ENCODE measurements around the gene SMG5. TPM values are rescaled to one million over a fixed set of nuclear protein-coding genes. Genes with fewer than 3 reads are reported as not detected.
"Not testable (repeated sequence)": the region's sequence is repeated elsewhere in the genome, so short reads cannot be mapped to it uniquely, and the experiment has no call there.

Gene SMG5, protein sequence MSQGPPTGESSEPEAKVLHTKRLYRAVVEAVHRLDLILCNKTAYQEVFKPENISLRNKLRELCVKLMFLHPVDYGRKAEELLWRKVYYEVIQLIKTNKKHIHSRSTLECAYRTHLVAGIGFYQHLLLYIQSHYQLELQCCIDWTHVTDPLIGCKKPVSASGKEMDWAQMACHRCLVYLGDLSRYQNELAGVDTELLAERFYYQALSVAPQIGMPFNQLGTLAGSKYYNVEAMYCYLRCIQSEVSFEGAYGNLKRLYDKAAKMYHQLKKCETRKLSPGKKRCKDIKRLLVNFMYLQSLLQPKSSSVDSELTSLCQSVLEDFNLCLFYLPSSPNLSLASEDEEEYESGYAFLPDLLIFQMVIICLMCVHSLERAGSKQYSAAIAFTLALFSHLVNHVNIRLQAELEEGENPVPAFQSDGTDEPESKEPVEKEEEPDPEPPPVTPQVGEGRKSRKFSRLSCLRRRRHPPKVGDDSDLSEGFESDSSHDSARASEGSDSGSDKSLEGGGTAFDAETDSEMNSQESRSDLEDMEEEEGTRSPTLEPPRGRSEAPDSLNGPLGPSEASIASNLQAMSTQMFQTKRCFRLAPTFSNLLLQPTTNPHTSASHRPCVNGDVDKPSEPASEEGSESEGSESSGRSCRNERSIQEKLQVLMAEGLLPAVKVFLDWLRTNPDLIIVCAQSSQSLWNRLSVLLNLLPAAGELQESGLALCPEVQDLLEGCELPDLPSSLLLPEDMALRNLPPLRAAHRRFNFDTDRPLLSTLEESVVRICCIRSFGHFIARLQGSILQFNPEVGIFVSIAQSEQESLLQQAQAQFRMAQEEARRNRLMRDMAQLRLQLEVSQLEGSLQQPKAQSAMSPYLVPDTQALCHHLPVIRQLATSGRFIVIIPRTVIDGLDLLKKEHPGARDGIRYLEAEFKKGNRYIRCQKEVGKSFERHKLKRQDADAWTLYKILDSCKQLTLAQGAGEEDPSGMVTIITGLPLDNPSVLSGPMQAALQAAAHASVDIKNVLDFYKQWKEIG
- 76.5 TPM for total RNA-seq

DNA sequence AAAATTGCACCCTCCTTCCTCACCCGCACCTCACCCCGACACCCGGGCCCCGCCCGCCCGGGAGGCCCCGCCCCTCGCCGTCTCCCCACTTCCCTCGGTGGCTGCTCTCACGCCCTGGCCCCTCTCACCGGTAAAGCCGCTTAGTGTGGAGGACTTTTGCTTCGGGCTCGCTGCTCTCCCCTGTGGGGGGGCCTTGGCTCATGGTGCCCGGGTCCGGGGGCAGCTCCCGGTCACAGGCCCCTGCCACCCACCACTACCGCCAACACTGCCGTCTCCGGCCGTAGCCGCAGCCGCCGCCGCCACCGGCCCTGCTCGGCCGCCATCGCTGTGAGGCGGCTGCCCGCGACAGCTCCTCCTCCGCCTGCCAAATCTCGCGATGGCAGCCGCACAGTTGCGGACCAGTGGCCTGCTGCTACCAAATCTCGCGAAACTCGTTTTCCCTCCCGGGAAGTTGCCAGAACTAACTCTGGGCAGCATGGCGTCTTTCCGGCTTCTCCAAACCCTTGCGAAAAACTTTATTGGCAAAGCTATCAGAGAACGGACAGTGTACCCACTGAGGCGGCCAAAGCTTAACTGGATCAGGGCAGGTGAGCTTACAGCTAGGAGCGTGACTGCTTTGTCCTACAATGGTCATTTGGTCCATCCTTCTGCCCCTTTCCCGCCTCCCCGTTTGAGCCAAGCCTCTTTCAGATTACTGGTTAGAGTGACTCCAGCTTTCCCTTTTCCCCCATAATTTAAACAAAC, at the start of gene SMG5:
Gene SMG5, minus strand, starts transcription at position 347 of the 744 bp plus-strand sequence. Its CDS starts 145 bp downstream, at position 202.
- H3K9me3 ChIP-seq: no peaks in the 10 kb centered on the region
- no peaks in the 10 kb centered on the region for H3K27me3 ChIP-seq
- DNase-seq (ENCODE audit: low spot score in 2 of 2): peak; percentile 86 to 98
- H3K36me3 ChIP-seq: peaks cover 6 to 11% of the 10 kb centered on the region in 2 donors
- no peak for TF ChIP-seq CTCF (IDR thresholded peaks at IDR 0.05)
- H3K4me1 ChIP-seq: peaks cover 0 to 13% of the 10 kb centered on the region in 2 donors
- H3K27ac ChIP-seq: peak within 1 kb of the TSS; percentile 82 to 85
- H3K4me3 ChIP-seq: peak within 1 kb of the TSS; percentile 81 to 88
- intact Hi-C loops (cut with DNase I): loop anchor here (1.0 kb wide), 1 partner anchor 56 kb away; the partner anchor contains the start of genes CCT3 and TSACC

DNA sequence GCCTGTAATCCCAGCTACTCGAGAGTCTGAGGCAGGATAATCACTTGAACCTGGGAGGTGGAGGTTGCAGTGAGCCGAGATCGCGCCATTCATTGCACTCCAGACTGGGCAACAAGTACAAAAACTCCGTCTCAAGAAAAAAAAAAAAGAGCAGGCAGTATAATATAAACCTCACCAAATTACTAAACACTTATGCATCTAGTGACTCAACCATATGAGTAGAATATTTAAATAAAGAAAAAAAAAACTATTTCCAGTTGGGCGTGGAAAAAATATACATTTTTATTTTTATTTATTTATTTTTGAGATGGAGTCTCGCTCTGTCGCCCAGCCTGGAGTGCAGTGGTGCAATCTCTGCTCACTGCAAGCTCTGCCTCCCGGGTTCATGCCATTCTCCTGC, 40.6 kb upstream of the SMG5 start:
- DNase-seq (ENCODE audit: low spot score in 2 of 2); H3K9me3 ChIP-seq; H3K4me3 ChIP-seq; H3K27ac ChIP-seq; intact Hi-C loops (cut with DNase I); H3K4me1 ChIP-seq; H3K27me3 ChIP-seq: not testable (repeated sequence)
- H3K36me3 ChIP-seq: peaks cover 78 to 79% of the 10 kb centered on the region in 2 donors

- TF ChIP-seq CTCF (IDR thresholded peaks at IDR 0.05): no peak
- H3K27ac ChIP-seq: no peak overlapping the region
- intact Hi-C loops (cut with DNase I): no loop called here
- no peaks in the 10 kb centered on the region for H3K27me3 ChIP-seq
- no peak for DNase-seq (ENCODE audit: low spot score in 2 of 2)
- H3K4me1 ChIP-seq: no peaks in the 10 kb centered on the region
- no peaks in the 10 kb centered on the region for H3K9me3 ChIP-seq
- H3K4me3 ChIP-seq: no peak overlapping the region
- peaks cover 96% of the 10 kb centered on the region in 2 donors for H3K36me3 ChIP-seq
Measured at GRCh38 chr1:156320560-156320959, 37.9 kb upstream of the SMG5 start.

DNA sequence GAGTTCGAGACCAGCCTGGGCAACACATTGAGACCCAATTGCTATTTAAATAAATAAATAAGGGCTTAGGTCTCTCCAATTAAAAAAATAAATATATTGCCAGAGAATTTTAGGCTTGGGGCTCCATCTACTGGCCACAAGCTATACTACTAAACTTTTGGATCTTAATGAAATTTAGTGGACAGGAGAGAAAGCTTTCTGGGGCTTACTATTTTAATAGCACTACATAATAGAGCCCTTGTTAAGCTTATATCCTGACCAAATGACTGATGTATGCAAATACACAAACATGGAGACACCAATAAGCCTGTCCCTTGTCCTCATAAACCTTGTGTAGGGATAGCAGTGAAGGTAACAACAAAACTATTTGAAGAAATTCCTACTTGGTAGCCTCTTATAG, 37.0 kb upstream of the SMG5 start:
- no peak for DNase-seq (ENCODE audit: low spot score in 2 of 2)
- Histone ChIP-seq H3K4me3 (no peak overlapping the region), H3K4me1 (no peaks in the 10 kb centered on the region), H3K9me3 (no peaks in the 10 kb centered on the region), H3K36me3 (peaks cover 97 to 98% of the 10 kb centered on the region in 2 donors), H3K27me3 (no peaks in the 10 kb centered on the region), H3K27ac (no peak overlapping the region)
- TF ChIP-seq CTCF (IDR thresholded peaks at IDR 0.05): peak; percentile 8 to 53 (median 19)
- intact Hi-C loops (cut with DNase I): no loop called here

DNA sequence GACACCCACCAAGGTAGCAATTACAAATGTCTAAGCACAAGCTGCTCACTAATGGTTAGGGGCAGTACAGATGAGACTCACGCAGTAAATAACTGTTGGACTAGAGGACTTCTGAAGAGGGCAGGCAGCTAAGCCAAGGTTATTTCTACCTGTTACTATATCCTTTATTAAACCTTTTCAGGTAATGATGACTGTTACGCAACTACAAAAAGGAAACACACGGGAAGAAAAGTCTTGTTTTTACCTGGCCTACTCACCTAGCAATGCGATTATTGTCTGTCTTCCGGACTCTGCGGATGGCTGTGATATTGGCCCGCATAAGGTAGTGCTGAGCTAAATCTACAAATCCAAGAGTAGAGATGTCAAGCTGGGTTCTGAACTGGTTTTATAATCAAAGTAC, 34.3 kb upstream of the SMG5 start:
- Histone ChIP-seq H3K4me3 (no peak overlapping the region), H3K27ac (no peak overlapping the region), H3K4me1 (no peaks in the 10 kb centered on the region), H3K27me3 (no peaks in the 10 kb centered on the region), H3K36me3 (peaks cover 94 to 99% of the 10 kb centered on the region in 2 donors), H3K9me3 (no peaks in the 10 kb centered on the region)
- intact Hi-C loops (cut with DNase I): no loop called here
- no peak for TF ChIP-seq CTCF (IDR thresholded peaks at IDR 0.05)
- DNase-seq (ENCODE audit: low spot score in 2 of 2): no peak
